ENCODE data around the gene FGF5. TPM values are rescaled to one million over a fixed set of nuclear protein-coding genes. Genes with fewer than 3 reads are reported as not detected.

Gene FGF5
- total and polyA plus RNA-seq, 2 of the 13 experiments (the other 11 are each of a cell fraction or from before 2014, with no cell fraction given), result not detected

GRCh38 chr4:80306260-80306659, 39.8 kb downstream of the FGF5 start (continued):
- no peak for TF ChIP-seq BRF2 (CRISPR knock-in tag; IDR thresholded peaks at IDR 0.05)
- no peak for TF ChIP-seq PAX8 (CRISPR knock-in tag; IDR thresholded peaks at IDR 0.05; ENCODE audit: borderline replicate concordance)
- no peak for TF ChIP-seq ZNF772 (CRISPR knock-in tag; IDR thresholded peaks at IDR 0.05)
- no peak for TF ChIP-seq POLR2G (IDR thresholded peaks at IDR 0.05; ENCODE audit: low read depth, low read length)

GRCh38 chr4:80307183-80307735, 40.8 kb downstream of the FGF5 start:
- in situ Hi-C loops (cut with HindIII; ENCODE audit: extremely low pct_ligation_motif_present, low pct_unique_long_range_greater_than_20kb), result no loop called here
- no peak overlapping the region for H2AFZ ChIP-seq (ENCODE audit: low read length)
- no peaks in the 10 kb centered on the region for H3K36me3 ChIP-seq (replicated peaks in 1 of 2; ENCODE audit: control insufficient read depth in 1 of 2, insufficient read depth in 2 of 2, low read length in 2 of 2)
- TF ChIP-seq GRHL1 (CRISPR knock-in tag; conservative IDR thresholded peaks at IDR 0.05), result no peak
- TF ChIP-seq ZBTB20 (CRISPR knock-in tag; IDR thresholded peaks at IDR 0.05; ENCODE audit: borderline replicate concordance, low read depth), result no peak
- TF ChIP-seq ZNF468 (CRISPR knock-in tag; IDR thresholded peaks at IDR 0.05), result no peak
- no peak for TF ChIP-seq MED13 (CRISPR knock-in tag; IDR thresholded peaks at IDR 0.05)
- no peak for TF ChIP-seq HMGXB3 (CRISPR knock-in tag; IDR thresholded peaks at IDR 0.05; ENCODE audit: borderline replicate concordance)
- no peak for TF ChIP-seq PPARG (CRISPR knock-in tag; conservative IDR thresholded peaks at IDR 0.05)
- TF ChIP-seq ZNF260 (CRISPR knock-in tag; IDR thresholded peaks at IDR 0.05; ENCODE audit: borderline replicate concordance, low read depth), result no peak
- TF ChIP-seq MAFF (IDR thresholded peaks at IDR 0.05; ENCODE audit: low read depth, low read length), result no peak
- TF ChIP-seq ZSCAN25 (CRISPR knock-in tag; IDR thresholded peaks at IDR 0.05), result no peak
- TF ChIP-seq ZNF784 (CRISPR knock-in tag; IDR thresholded peaks at IDR 0.05; ENCODE audit: borderline replicate concordance), result no peak
- no peak for TF ChIP-seq U2AF1 (optimal IDR thresholded peaks at IDR 0.05; ENCODE audit: low read depth, low read length)
- no peak for TF ChIP-seq HES4 (CRISPR knock-in tag; IDR thresholded peaks at IDR 0.05; ENCODE audit: borderline replicate concordance)

More at GRCh38 chr4:80307183-80307735, 40.8 kb downstream of the FGF5 start:
- DNase-seq (ENCODE audit: low spot score) (no peak), ATAC-seq (no peak), FAIRE-seq (no peak)
- no TSS peak for BruUV-seq (replicated peaks)
- no peak overlapping the region for H3K4me2 ChIP-seq (ENCODE audit: low read depth, low read length)
- intact Hi-C loops (cut with micrococcal nuclease; ENCODE audit: unreplicated experiment), result no loop called here
- CTCF ChIA-PET (ENCODE audit: low intra/inter-chr PET ratio, low total read pairs), result no interaction called here
- no peak overlapping the region for H3K9ac ChIP-seq (ENCODE audit: insufficient read depth, low read depth, low read length)
- no peaks in the 10 kb centered on the region for H3K4me1 ChIP-seq (ENCODE audit: insufficient read depth, low read length)
- POLR2A ChIA-PET, result no interaction called here
- no peak overlapping the region for H3K27ac ChIP-seq (ENCODE audit: extremely low read length, insufficient read depth, low read length)
- H3K27me3 ChIP-seq (ENCODE audit: control insufficient read depth in 1 of 2, insufficient read depth in 2 of 2, low read length in 2 of 2), result no peaks in the 10 kb centered on the region; a peak in 1 of 5 replicates
- H4K20me1 ChIP-seq (ENCODE audit: insufficient read depth, low read length), result no peaks in the 10 kb centered on the region
- H3K79me2 ChIP-seq (ENCODE audit: insufficient read depth, low read length), result no peaks in the 10 kb centered on the region
- WGBS (ENCODE audit: low lambda C conversion rate), result 0% methylated on average over 1 of the region's 1 CpG
- H3K9me3 ChIP-seq (ENCODE audit: low read length), result no peaks in the 10 kb centered on the region
- H3K4me3 ChIP-seq (replicated peaks in 1 of 3; ENCODE audit: insufficient read depth in 1 of 3, low read depth in 2 of 3, low read length in 3 of 3), result no peak overlapping the region
